SK-N-SH (cell line): ENCODE results near the gene TUT4. TPM values are rescaled to one million over a fixed set of nuclear protein-coding genes. Genes with fewer than 3 reads are reported as not detected.
A peak's percentile ranks its signal among the peaks of the same experiment; 100 is the strongest.

ENCODE experiments used
- CTCF ChIA-PET: fragments of 300-600, 350-600 bp; formaldehyde crosslinking; extraction: SDS; loops from one replicate; lab custom pipeline; 2021; lab: Yijun Ruan, JAX
- POLR2A ChIA-PET: fragments of 350-600 bp; sonication (Branson Sonifier 250); formaldehyde crosslinking; extraction: SDS; loops from one replicate; lab custom pipeline; 2020; ENCODE audit warnings: antibody characterized with exemption, inconsistent platforms; lab: Yijun Ruan, JAX
- DNase-seq: peaks from one replicate; pipeline ENCODE4 v3.0.0; 2012
- H2AFZ ChIP-seq: fragments of 200-600 bp; sonication (generic); 2 replicates; pipeline ENCODE4 v1.8.1; 2016; ENCODE audit warnings: antibody characterized with exemption, mild to moderate bottlenecking, low read depth
- H3F3A ChIP-seq: fragments of 200-600 bp; sonication (generic); replicated peaks from 2 replicates; pipeline ENCODE3; 2016; ENCODE audit warnings: antibody characterized with exemption, mild to moderate bottlenecking; ENCODE audit not compliant: insufficient read depth
- H3K27ac ChIP-seq, 2 experiments: fragments of 200-500 bp in 1 of 2; fragments of 200-600 bp in 1 of 2; sonication (Bioruptor generic) in 1 of 2; sonication (generic), shearing (Covaris generic) in 1 of 2; 2 replicates each; pipeline versions ENCODE4 v1.5.1 to v1.6.1; 2014 to 2016; ENCODE audit warnings: low read depth in 2 of 2, inconsistent platforms in 1 of 2, low read length in 1 of 2, mild to moderate bottlenecking in 1 of 2, mixed read lengths in 1 of 2
- H3K27me3 ChIP-seq: fragments of 200-600 bp; sonication (generic), shearing (Covaris generic); 2 replicates; pipeline ENCODE4 v1.6.1; 2016; ENCODE audit warnings: mixed run types; ENCODE audit not compliant: insufficient read depth
- H3K36me3 ChIP-seq, 2 experiments: fragments of 200-500 bp in 1 of 2; fragments of 200-600 bp in 1 of 2; sonication (Bioruptor generic) in 1 of 2; sonication (generic) in 1 of 2; replicated peaks in 1 of 2; 2 replicates each; pipeline versions ENCODE3 to v1.5.1; 2014 to 2016; ENCODE audit warnings: low read length in 1 of 2, mild to moderate bottlenecking in 1 of 2; ENCODE audit not compliant: insufficient read depth in 2 of 2, control insufficient read depth in 1 of 2
- H3K4me1 ChIP-seq, 2 experiments: fragments of 200-500 bp in 1 of 2; fragments of 200-600 bp in 1 of 2; sonication (Bioruptor generic) in 1 of 2; sonication (generic), shearing (Covaris generic) in 1 of 2; 2 replicates each; pipeline versions ENCODE4 v1.5.1 to v1.6.1; 2014 to 2016; ENCODE audit warnings: low read depth in 1 of 2, low read length in 1 of 2, mixed run types in 1 of 2; ENCODE audit not compliant: insufficient read depth in 2 of 2, control insufficient read depth in 1 of 2
- H3K4me2 ChIP-seq: fragments of 200-600 bp; sonication (generic), shearing (Covaris generic); 2 replicates; pipeline ENCODE4 v1.6.1; 2017; ENCODE audit warnings: mixed run types
- H3K4me3 ChIP-seq, 2 experiments: fragments of 200-500 bp in 1 of 2; fragments of 200-600 bp in 1 of 2; sonication (Bioruptor generic) in 1 of 2; sonication (generic), shearing (Covaris generic) in 1 of 2; 2 replicates each; pipeline versions ENCODE4 v1.5.1 to v1.8.1; 2014 to 2016; ENCODE audit warnings: low read depth in 2 of 2, inconsistent platforms in 1 of 2, low read length in 1 of 2, mild to moderate bottlenecking in 1 of 2, mixed read lengths in 1 of 2, moderate library complexity in 1 of 2
- H3K79me2 ChIP-seq: fragments of 200-600 bp; sonication (generic); 2 replicates; pipeline ENCODE4 v1.8.1; 2017; ENCODE audit warnings: mild to moderate bottlenecking; ENCODE audit not compliant: insufficient read depth
- H3K9ac ChIP-seq: fragments of 200-600 bp; sonication (generic); 2 replicates; pipeline ENCODE4 v1.6.1; 2017; ENCODE audit warnings: mixed run types
- H3K9me2 ChIP-seq: fragments of 200-600 bp; sonication (generic); 2 replicates; pipeline ENCODE4 v1.6.1; 2017; ENCODE audit warnings: mixed run types
- H3K9me3 ChIP-seq: fragments of 200-600 bp; sonication (generic); 2 replicates; pipeline ENCODE4 v1.6.1; 2017; ENCODE audit warnings: mixed run types, mild to moderate bottlenecking, moderate library complexity
- H4K20me1 ChIP-seq: fragments of 200-600 bp; sonication (generic); 2 replicates; pipeline ENCODE4 v1.6.1; 2017; ENCODE audit warnings: mild to moderate bottlenecking, mixed run types; ENCODE audit not compliant: insufficient read depth
- CTCF ChIP-seq: fragments of 200-600 bp; sonication (generic); IDR thresholded peaks from 2 replicates; pipeline ENCODE4 v1.6.1; 2017; ENCODE audit warnings: antibody characterized with exemption, mild to moderate bottlenecking, moderate library complexity
- ELF1 ChIP-seq: IDR thresholded peaks from 2 replicates; pipeline ENCODE4 v1.4.0; 2012
- FOSL2 ChIP-seq: IDR thresholded peaks from 2 replicates; pipeline ENCODE4 v1.4.0; 2012; ENCODE audit warnings: low read depth, mild to moderate bottlenecking, moderate library complexity, borderline replicate concordance
- IRF3 ChIP-seq: fragments of 150-350 bp; IDR thresholded peaks from 2 replicates; pipeline ENCODE4 v1.6.1; 2016; ENCODE audit warnings: mild to moderate bottlenecking, low read depth, low read length
- JUND ChIP-seq: IDR thresholded peaks from 2 replicates; pipeline ENCODE4 v1.4.0; 2012
- MAX ChIP-seq: IDR thresholded peaks from 2 replicates; pipeline ENCODE4 v1.4.0; 2012; ENCODE audit warnings: low read depth
- MEF2A ChIP-seq: IDR thresholded peaks from 2 replicates; pipeline ENCODE4 v1.4.0; 2012; ENCODE audit warnings: low read depth, borderline replicate concordance
- MXI1 ChIP-seq: IDR thresholded peaks from 2 replicates; pipeline ENCODE4 v1.6.1; 2012; ENCODE audit warnings: mild to moderate bottlenecking, low read depth, low read length, improper control_type of control experiment
- RAD21 ChIP-seq: IDR thresholded peaks from 2 replicates; pipeline ENCODE4 v1.6.1; 2012; ENCODE audit warnings: mild to moderate bottlenecking, low read length
- RCOR1 ChIP-seq: fragments of 150-350 bp; IDR thresholded peaks from 2 replicates; pipeline ENCODE4 v1.6.1; 2017; ENCODE audit warnings: antibody characterized with exemption, low read length
- SIN3A ChIP-seq: IDR thresholded peaks from 2 replicates; pipeline ENCODE4 v1.6.1; 2012; ENCODE audit warnings: low read depth, mild to moderate bottlenecking, low read length, moderate library complexity, borderline replicate concordance
- TEAD4 ChIP-seq: IDR thresholded peaks from 2 replicates; pipeline ENCODE4 v1.4.0; 2012; ENCODE audit warnings: mild to moderate bottlenecking, borderline replicate concordance; ENCODE audit not compliant: insufficient read depth
- USF1 ChIP-seq: IDR thresholded peaks from 2 replicates; pipeline ENCODE4 v1.4.0; 2012; ENCODE audit warnings: low read depth, borderline replicate concordance
- YY1 ChIP-seq: IDR thresholded peaks from 2 replicates; pipeline ENCODE4 v1.4.0; 2012; ENCODE audit warnings: low read depth, mild to moderate bottlenecking
- WGBS: methylation state at CpG from one replicate; pipeline ENCODE4 v1.1.6; 2017; ENCODE audit warnings: low lambda C conversion rate; 5-methylcytosine and 5-hydroxymethylcytosine counted together
- polyA plus RNA-seq, 3 experiments: library from polyadenylated mRNA; depleted of rRNA; stranded (reverse); fragments of >200 nt; gene quantifications; 2 replicates each; pipeline ENCODE4 v1.2.3, GENCODE V29; 2012

TUT4 gene
- polyA plus RNA-seq, 1 of the 3 experiments (the other 2 are of a cell fraction): 28.3 TPM

GRCh38 chr1:52552505-52553361 lies at the start of gene TUT4 (continued):
- TF ChIP-seq USF1: no peak
- no peak for TF ChIP-seq IRF3
- no peak for TF ChIP-seq SIN3A
- no peak for TF ChIP-seq JUND
- peak; percentile 13; the same call in 1 of the 2 replicates for TF ChIP-seq MXI1
- TF ChIP-seq CTCF: peak; percentile 25
- TF ChIP-seq ELF1: no peak
- no peak for TF ChIP-seq MEF2A
- TF ChIP-seq RCOR1: no peak
- no peak for TF ChIP-seq FOSL2
- TF ChIP-seq, all 33 proteins: peak for 4

- 40% methylated on average over 33 of the region's 97 CpGs for WGBS
- ChIA-PET POLR2A (interaction anchor here (0.5 to 1.9 kb wide), 4 partner anchors 9 to 198 kb away, joined by 3 to 12 read pairs (median 6); partner anchors contain the start of genes ORC1, PRPF38A and TUT4), CTCF (no interaction called here)
Observed at GRCh38 chr1:52601991-52602855, 49.3 kb upstream of the TUT4 start, which contains the start of gene GPX7. GPX7 (plus strand) TSS chr1:52602371; CDS start chr1:52602410, 39 bp downstream.

More at GRCh38 chr1:52601991-52602855, 49.3 kb upstream of the TUT4 start, which contains the start of gene GPX7:
- DNase-seq: peak; percentile 89
- Histone ChIP-seq H3F3A (no peaks in the 10 kb centered on the region), H3K27ac (peak within 1 kb of the TSS in 1 of 2 experiments; percentile 72; a peak in 2 of 4 replicates), H3K79me2 (no peaks in the 10 kb centered on the region), H3K4me3 (peak within 1 kb of the TSS; percentile 9 to 42; a peak in 3 of 4 replicates), H3K36me3 (no peaks in the 10 kb centered on the region), H4K20me1 (no peaks in the 10 kb centered on the region)
- TF ChIP-seq RAD21 (0 out of 2 replicates have a peak, but pooled peaks have one; percentile 0), TEAD4 (no peak), MXI1 (peak; percentile 27; the same call in 1 of the 2 replicates), MAX (no peak), YY1 (no peak)
- TF ChIP-seq, all 33 proteins: peak for 2
- Histone ChIP-seq H3K4me2 (no peak within 1 kb of the TSS), H3K9ac (peak within 1 kb of the TSS; percentile 51), H3K9me3 (no peaks in the 10 kb centered on the region), H3K4me1 (peaks cover 0 to 23% of the 10 kb centered on the region in 2 experiments; a peak in 2 of 4 replicates), H3K27me3 (no peaks in the 10 kb centered on the region), H3K9me2 (no peaks in the 10 kb centered on the region), H2AFZ (peak within 1 kb of the TSS; percentile 85)
